K562 (cell line): ENCODE results near the gene PLXNA3. TPM values are rescaled to one million over a fixed set of nuclear protein-coding genes. Genes with fewer than 3 reads are reported as not detected.

Experiments
- ATAC-seq: fragments of 200-7000 bp; cut with Tn5 transposase; 3 replicates; pipeline ENCODE4 v1.9.1; 2020; ENCODE audit warnings: moderate library complexity
- BruUV-seq: library from RNA; stranded (reverse); fragments of 400-500 nt; replicated peaks from 2 replicates; lab custom pipeline; 2021; lab: Mats Ljungman, UMichigan
- CTCF ChIA-PET: fragments of 300-600 bp; formaldehyde crosslinking; extraction: SDS; loops from one replicate; lab custom pipeline; 2021; ENCODE audit warnings: low intra/inter-chr PET ratio; lab: Yijun Ruan, JAX
- POLR2A ChIA-PET: fragments of 300-600, 350-650 bp; sonication (Branson Sonifier 250); formaldehyde crosslinking; extraction: SDS; loops from one replicate; lab custom pipeline; 2021; ENCODE audit warnings: antibody characterized with exemption, inconsistent platforms; lab: Yijun Ruan, JAX
- DNase-seq, 4 experiments: peaks; one replicate each; pipeline versions ENCODE4 v3.0.0 to v3.0.0-alpha.2; 2011 to 2018; ENCODE audit warnings: low spot score in 3 of 4, mixed read lengths in 3 of 4; ENCODE audit errors: extremely low read depth in 1 of 4
- FAIRE-seq: peaks from 2 replicates; lab custom pipeline; 2011; peaks lifted over from hg19 to GRCh38; lab: Jason Lieb, UNC
- H2AFZ ChIP-seq: 2 replicates; pipeline ENCODE4 v1.6.0; 2011; ENCODE audit warnings: low read depth, low read length, control low read depth, inconsistent platforms
- H3K27ac ChIP-seq: fragments of 200-600 bp; 3 replicates; pipeline ENCODE4 v1.8.0; 2011; ENCODE audit warnings: low read depth, mild to moderate bottlenecking, control low read depth, inconsistent platforms, low read length, moderate library complexity, mixed read lengths; ENCODE audit errors: extremely low read depth
- H3K27me3 ChIP-seq, 2 experiments: fragments of 300-600 bp in 1 of 2; 2 replicates in 1 of 2; 3 replicates in 1 of 2; pipeline versions ENCODE4 v1.6.0 to v1.8.0; 2011; ENCODE audit warnings: inconsistent platforms in 2 of 2, low read length in 2 of 2, mild to moderate bottlenecking in 1 of 2, mixed read lengths in 1 of 2, moderate library complexity in 1 of 2; ENCODE audit not compliant: control insufficient read depth in 2 of 2, insufficient read depth in 2 of 2
- H3K36me3 ChIP-seq: fragments of 300-600 bp; 3 replicates; pipeline ENCODE4 v1.8.0; 2011; ENCODE audit warnings: mild to moderate bottlenecking, low read length, inconsistent platforms; ENCODE audit not compliant: control insufficient read depth, insufficient read depth
- H3K4me1 ChIP-seq, 2 experiments: fragments of 200-600 bp in 1 of 2; replicated peaks in 1 of 2; 2 replicates in 1 of 2; 3 replicates in 1 of 2; pipeline versions ENCODE4 v1.5.1 to v1.8.0; 2011; ENCODE audit warnings: inconsistent platforms in 2 of 2, low read length in 2 of 2, mild to moderate bottlenecking in 1 of 2, mixed read lengths in 1 of 2, moderate library complexity in 1 of 2; ENCODE audit not compliant: control insufficient read depth in 2 of 2, insufficient read depth in 2 of 2
- H3K4me2 ChIP-seq: 2 replicates; pipeline ENCODE4 v1.6.1; 2011; ENCODE audit warnings: low read length, control low read depth, inconsistent platforms, mixed read lengths; ENCODE audit not compliant: insufficient read depth
- H3K4me3 ChIP-seq: fragments of 200-600 bp; sonication (generic), shearing (Covaris generic); 2 replicates; pipeline ENCODE4 v1.5.1; 2016; ENCODE audit warnings: control low read depth, inconsistent platforms
- H3K79me2 ChIP-seq: fragments of 200-600 bp; 3 replicates; pipeline ENCODE4 v1.8.0; 2011; ENCODE audit warnings: low read length, inconsistent platforms; ENCODE audit not compliant: control insufficient read depth, insufficient read depth
- H3K9ac ChIP-seq, 2 experiments: 2 replicates each; pipeline versions ENCODE4 v1.6.0 to v1.6.1; 2011; ENCODE audit warnings: low read depth in 2 of 2, low read length in 2 of 2, control low read depth in 1 of 2, inconsistent platforms in 1 of 2, mild to moderate bottlenecking in 1 of 2, mixed read lengths in 1 of 2; ENCODE audit not compliant: insufficient read depth in 1 of 2
- H3K9me1 ChIP-seq: one replicate; pipeline ENCODE4 v1.6.0; 2011; ENCODE audit warnings: inconsistent platforms, mild to moderate bottlenecking, low read length, moderate library complexity; ENCODE audit not compliant: control insufficient read depth, insufficient read depth
- H3K9me3 ChIP-seq: replicated peaks from 2 replicates; pipeline ENCODE4 v1.5.1; 2011; ENCODE audit warnings: low read depth, low read length, inconsistent platforms; ENCODE audit not compliant: control insufficient read depth, insufficient read depth
- H4K20me1 ChIP-seq: replicated peaks from 2 replicates; pipeline ENCODE4 v1.6.1; 2011; ENCODE audit warnings: low read length, inconsistent platforms, mixed read lengths; ENCODE audit not compliant: control insufficient read depth, insufficient read depth
- BHLHE40 ChIP-seq: IDR thresholded peaks from 2 replicates; pipeline ENCODE4 v1.6.1; 2011; ENCODE audit warnings: low read length, improper control_type of control experiment
- HDAC8 ChIP-seq: fragments of 450-650 bp; IDR thresholded peaks from 2 replicates; pipeline ENCODE4 v1.6.1; 2016; ENCODE audit warnings: mild to moderate bottlenecking, missing genetic modification characterization, moderate library complexity, missing compliant biosample characterization
- MED1 ChIP-seq: sonication (generic); formaldehyde crosslinking; IDR thresholded peaks from 2 replicates; pipeline ENCODE4 v1.8.1; 2023; ENCODE audit warnings: missing genetic modification reagents, borderline replicate concordance
- SMC3 ChIP-seq: conservative IDR thresholded peaks from 2 replicates; pipeline ENCODE4 v1.6.1; 2011; ENCODE audit warnings: low read depth, low read length, improper control_type of control experiment; ENCODE audit not compliant: insufficient read depth
- ZNF175 ChIP-seq: fragments of 200-800 bp; sonication (Bioruptor generic); IDR thresholded peaks from 2 replicates; pipeline ENCODE4 v1.6.1; 2016; ENCODE audit warnings: low read depth, mild to moderate bottlenecking, missing genetic modification characterization, missing compliant biosample characterization
- ZNF197 ChIP-seq: fragments of 200-800 bp; sonication (Bioruptor generic); IDR thresholded peaks from 2 replicates; pipeline ENCODE4 v1.6.1; 2016; ENCODE audit warnings: low read depth, missing genetic modification characterization, missing compliant biosample characterization
- ZNF75A ChIP-seq: fragments of 450-650 bp; formaldehyde crosslinking; IDR thresholded peaks from 2 replicates; pipeline ENCODE4 v1.4.0; 2020; ENCODE audit warnings: mild to moderate bottlenecking
- WGBS: fragments of 100-300 bp; shearing (Covaris generic); methylation state at CpG from one replicate; pipeline ENCODE4 v1.1.6; 2016; ENCODE audit warnings: low coverage, mixed read lengths; ENCODE audit not compliant: insufficient coverage; ENCODE audit errors: missing lambda C conversion rate; 5-methylcytosine and 5-hydroxymethylcytosine counted together
- in situ Hi-C: fragments of 300-500 bp; cut with MboI; formaldehyde crosslinking; loops from 4 replicates; pipeline ENCODE4 v1.15.0; 2018; ENCODE audit warnings: inconsistent platforms, mixed read lengths
- intact Hi-C: fragments of 100-400 bp; cut with micrococcal nuclease; formaldehyde crosslinking; loops from 2 replicates; pipeline ENCODE4 v1.14.2; 2022
- polyA plus RNA-seq, 8 experiments: library from polyadenylated mRNA; depleted of rRNA in 4 of 8; stranded (reverse) in 5 of 8; unstranded in 3 of 8; fragments of >200 nt; fragmentation: Nextera tagmentation in 2 of 8; fragmentation: Illumina TruSeq in 1 of 8; extraction: Ambion mirVana in 2 of 8; extraction: Trizol in 1 of 8; gene quantifications; 2 replicates each; pipeline versions ENCODE4 v1.2.1 to v1.2.3, GENCODE V29; 2011 to 2014; ENCODE audit warnings: inconsistent platforms in 1 of 8, missing spikeins in 1 of 8
- total RNA-seq, 7 experiments: library from RNA; depleted of rRNA in 6 of 7; stranded (reverse); fragments of >200 nt in 6 of 7; fragmentation: Illumina TruSeq in 2 of 7; extraction: Trizol in 2 of 7; gene quantifications; 2 replicates each; pipeline versions ENCODE4 v1.2.1 to v1.2.3, GENCODE V29; 2011 to 2021; ENCODE audit warnings: low replicate concordance in 1 of 7
- TF ChIP-seq, protein P1 (sequence below): sonication (generic); formaldehyde crosslinking; IDR thresholded peaks from 2 replicates; pipeline ENCODE4 v1.8.1; 2023; ENCODE audit warnings: mild to moderate bottlenecking, missing genetic modification reagents

PLXNA3 gene
- total and polyA plus RNA-seq, 9 of the 15 experiments (the other 6 are each of a cell fraction or from before 2014, with no cell fraction given): 0.32 to 47.8 (median 7.5) TPM

DNA sequence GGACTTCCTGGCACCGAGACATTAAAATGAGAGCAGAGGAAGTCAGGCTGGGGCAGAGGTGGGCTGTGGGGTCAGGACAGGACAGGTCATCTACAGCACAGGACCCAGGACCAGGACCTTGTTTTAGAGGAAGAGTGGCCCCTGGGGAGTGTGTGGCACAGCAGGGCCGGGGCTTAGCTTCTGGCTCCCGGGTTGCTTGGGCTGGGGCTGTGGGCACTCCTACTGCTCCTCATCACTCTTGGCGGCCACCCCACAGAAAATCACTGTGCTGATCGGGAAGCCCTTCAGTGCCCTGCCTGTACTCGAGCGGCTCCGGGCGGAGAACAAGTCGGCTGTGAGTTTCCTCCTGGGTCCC lies 37.7 kb upstream of the PLXNA3 start:
- TF ChIP-seq ZNF175: no peak
- TF ChIP-seq ZNF197 (CRISPR knock-in tag): no peak
- no peak for TF ChIP-seq SMC3
- no peak for TF ChIP-seq MED1 (CRISPR knock-in tag)
- no peak for TF ChIP-seq BHLHE40
- no peak for TF ChIP-seq ZNF75A (CRISPR knock-in tag)
- TF ChIP-seq HDAC8 (tag): no peak
- TF ChIP-seq, protein P1, sequence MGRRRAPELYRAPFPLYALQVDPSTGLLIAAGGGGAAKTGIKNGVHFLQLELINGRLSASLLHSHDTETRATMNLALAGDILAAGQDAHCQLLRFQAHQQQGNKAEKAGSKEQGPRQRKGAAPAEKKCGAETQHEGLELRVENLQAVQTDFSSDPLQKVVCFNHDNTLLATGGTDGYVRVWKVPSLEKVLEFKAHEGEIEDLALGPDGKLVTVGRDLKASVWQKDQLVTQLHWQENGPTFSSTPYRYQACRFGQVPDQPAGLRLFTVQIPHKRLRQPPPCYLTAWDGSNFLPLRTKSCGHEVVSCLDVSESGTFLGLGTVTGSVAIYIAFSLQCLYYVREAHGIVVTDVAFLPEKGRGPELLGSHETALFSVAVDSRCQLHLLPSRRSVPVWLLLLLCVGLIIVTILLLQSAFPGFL (CRISPR knock-in tag): no peak
- no peak for DNase-seq
- ATAC-seq: no peak
- intact Hi-C loops (no loop called here), in situ Hi-C loops (no loop called here)
- no peak for FAIRE-seq
- H4K20me1 ChIP-seq: no peaks in the 10 kb centered on the region
- H3K4me1 ChIP-seq: peaks cover 0 to 20% of the 10 kb centered on the region in 2 experiments; a peak in 2 of 5 replicates
- no peak overlapping the region for H3K4me3 ChIP-seq
- H3K36me3 ChIP-seq: no peaks in the 10 kb centered on the region
- H2AFZ ChIP-seq: no peak overlapping the region
- POLR2A ChIA-PET: interaction anchor here (0.6 to 2.5 kb wide), 5 partner anchors 9 to 94 kb away, joined by 3 to 10 read pairs (median 6); no protein-coding TSS in a partner anchor
- 94% methylated on average over 2 of the region's 10 CpGs for WGBS
- no peak overlapping the region for H3K27ac ChIP-seq
- no peaks in the 10 kb centered on the region for H3K27me3 ChIP-seq
- H3K4me2 ChIP-seq: no peak overlapping the region
- H3K9me3 ChIP-seq: no peaks in the 10 kb centered on the region
- no peaks in the 10 kb centered on the region for H3K79me2 ChIP-seq
- H3K9ac ChIP-seq: peak overlapping the region in 1 of 2 experiments; percentile 74; a peak in 2 of 4 replicates
- no TSS peak for BruUV-seq
- CTCF ChIA-PET: no interaction called here
- no peaks in the 10 kb centered on the region for H3K9me1 ChIP-seq
